Fibroblast of lung (primary cell): ENCODE results near the gene ODF2. TPM values are rescaled to one million over a fixed set of nuclear protein-coding genes. Genes with fewer than 3 reads are reported as not detected.

Experiments
- DNase-seq, 2 donors: peaks; one replicate each; pipeline versions ENCODE4 v3.0.0 to v3.0.0-alpha.2; 2010; ENCODE audit warnings: low read depth in 2 of 2
- H2AFZ ChIP-seq: 2 replicates; pipeline ENCODE4 v1.5.1; 2012; ENCODE audit warnings: low read length, control low read depth, inconsistent platforms
- H3K27ac ChIP-seq: 2 replicates; pipeline ENCODE4 v1.5.1; 2011; ENCODE audit warnings: low read length, control low read depth; ENCODE audit not compliant: insufficient read depth
- H3K27me3 ChIP-seq: 2 replicates; pipeline ENCODE4 v1.5.1; 2011; ENCODE audit warnings: mild to moderate bottlenecking, low read length; ENCODE audit not compliant: control insufficient read depth, insufficient read depth
- H3K36me3 ChIP-seq: 2 replicates; pipeline ENCODE4 v1.5.1; 2011; ENCODE audit warnings: low read length; ENCODE audit not compliant: control insufficient read depth, insufficient read depth
- H3K4me1 ChIP-seq: 2 replicates; pipeline ENCODE4 v1.5.1; 2011; ENCODE audit warnings: low read length; ENCODE audit not compliant: control insufficient read depth, insufficient read depth; ENCODE audit errors: extremely low read depth
- H3K4me2 ChIP-seq: 2 replicates; pipeline ENCODE4 v1.5.1; 2011; ENCODE audit warnings: low read length, control low read depth; ENCODE audit not compliant: insufficient read depth; ENCODE audit errors: extremely low read depth
- H3K4me3 ChIP-seq, 4 experiments: fragments of 200-600 bp in 1 of 4; sonication (generic) in 1 of 4; replicated peaks in 1 of 4; 2 replicates each; pipeline ENCODE4 v1.5.1; 2011 to 2016; ENCODE audit warnings: low read length in 4 of 4, low read depth in 3 of 4, mild to moderate bottlenecking in 3 of 4, control low read depth in 2 of 4, inconsistent platforms in 1 of 4, mixed read lengths in 1 of 4; ENCODE audit not compliant: insufficient read depth in 1 of 4; ENCODE audit errors: control extremely low read depth in 1 of 4
- H3K79me2 ChIP-seq: 2 replicates; pipeline ENCODE4 v1.5.1; 2012; ENCODE audit warnings: mild to moderate bottlenecking, low read length, inconsistent platforms; ENCODE audit not compliant: control insufficient read depth, insufficient read depth
- H3K9ac ChIP-seq: 2 replicates; pipeline ENCODE4 v1.5.1; 2011; ENCODE audit warnings: mild to moderate bottlenecking, low read length, control low read depth; ENCODE audit not compliant: insufficient read depth
- H3K9me3 ChIP-seq: 2 replicates; pipeline ENCODE4 v1.5.1; 2012; ENCODE audit warnings: low read depth, low read length; ENCODE audit not compliant: control insufficient read depth, insufficient read depth
- H4K20me1 ChIP-seq: 2 replicates; pipeline ENCODE4 v1.5.1; 2011; ENCODE audit warnings: low read length; ENCODE audit not compliant: control insufficient read depth, insufficient read depth; ENCODE audit errors: extremely low read depth
- CTCF ChIP-seq, 2 donors: IDR thresholded peaks in 1 of 2; conservative IDR thresholded peaks in 1 of 2; 1 replicate in 1 of 2; 2 replicates in 1 of 2; pipeline ENCODE4 v1.5.1; 2011 to 2012; ENCODE audit warnings: low read length in 2 of 2, control low read depth in 1 of 2, inconsistent platforms in 1 of 2, low read depth in 1 of 2, mild to moderate bottlenecking in 1 of 2
- EZH2 ChIP-seq: IDR thresholded peaks from 2 replicates; pipeline ENCODE4 v1.5.1; 2012; ENCODE audit warnings: low read length, control low read depth, mild to moderate bottlenecking; ENCODE audit errors: missing control alignments
- polyA plus RNA-seq, 2 donors: library from polyadenylated mRNA; depleted of rRNA in 1 of 2; stranded (reverse) in 1 of 2; unstranded in 1 of 2; fragments of >200 nt; gene quantifications; 2 replicates each; pipeline ENCODE4 v1.2.1, GENCODE V29; 2011 to 2012; ENCODE audit warnings: missing spikeins in 1 of 2
- total RNA-seq: library from RNA; depleted of rRNA; stranded (reverse); fragments of >200 nt; gene quantifications from 2 replicates; pipeline ENCODE4 v1.2.1, GENCODE V29; 2014

ODF2 gene
- total and polyA plus RNA-seq, 2 donors (not counting 1 experiment from before 2014, with no cell fraction given), result 10.2 to 20.6 TPM

GRCh38 chr9:128479262-128479661, 23.5 kb downstream of the ODF2 start:
- H3K27ac ChIP-seq, result no peak overlapping the region
- DNase-seq, result no peak
- peaks cover 2% of the 10 kb centered on the region for H3K36me3 ChIP-seq
- no peak overlapping the region for H3K4me2 ChIP-seq
- no peaks in the 10 kb centered on the region for H3K9me3 ChIP-seq
- H2AFZ ChIP-seq, result no peak overlapping the region
- no peak overlapping the region for H3K9ac ChIP-seq
- no peaks in the 10 kb centered on the region for H3K27me3 ChIP-seq
- H3K4me1 ChIP-seq, result no peaks in the 10 kb centered on the region
- H3K79me2 ChIP-seq, result no peaks in the 10 kb centered on the region
- H3K4me3 ChIP-seq, result no peak overlapping the region
- TF ChIP-seq EZH2 (no peak), CTCF (conservative IDR thresholded peaks at IDR 0.05 in 1 of 2, IDR thresholded peaks at IDR 0.05 in 1 of 2; ENCODE audit: low read depth in 1 of 2, low read length in 2 of 2) (no peak)
- H4K20me1 ChIP-seq, result no peaks in the 10 kb centered on the region

GRCh38 chr9:128481561-128481960, 25.8 kb downstream of the ODF2 start:
- DNase-seq, result no peak
- Histone ChIP-seq H3K9ac (no peak overlapping the region), H3K79me2 (no peaks in the 10 kb centered on the region), H2AFZ (no peak overlapping the region), H4K20me1 (no peaks in the 10 kb centered on the region), H3K27me3 (no peaks in the 10 kb centered on the region), H3K4me3 (no peak overlapping the region), H3K4me2 (no peak overlapping the region), H3K9me3 (no peaks in the 10 kb centered on the region), H3K4me1 (no peaks in the 10 kb centered on the region), H3K27ac (no peak overlapping the region), H3K36me3 (peaks cover 6% of the 10 kb centered on the region)
- TF ChIP-seq EZH2 (no peak), CTCF (conservative IDR thresholded peaks at IDR 0.05 in 1 of 2, IDR thresholded peaks at IDR 0.05 in 1 of 2; ENCODE audit: low read depth in 1 of 2, low read length in 2 of 2) (no peak)

GRCh38 chr9:128482186-128482585, 26.4 kb downstream of the ODF2 start:
- TF ChIP-seq EZH2 (no peak), CTCF (conservative IDR thresholded peaks at IDR 0.05 in 1 of 2, IDR thresholded peaks at IDR 0.05 in 1 of 2; ENCODE audit: low read depth in 1 of 2, low read length in 2 of 2) (no peak)
- no peak for DNase-seq
- no peaks in the 10 kb centered on the region for H4K20me1 ChIP-seq
- H3K36me3 ChIP-seq, result peaks cover 6% of the 10 kb centered on the region
- H3K9me3 ChIP-seq, result no peaks in the 10 kb centered on the region
- H3K9ac ChIP-seq, result no peak overlapping the region
- no peaks in the 10 kb centered on the region for H3K4me1 ChIP-seq
- no peak overlapping the region for H3K27ac ChIP-seq
- H2AFZ ChIP-seq, result no peak overlapping the region
- no peaks in the 10 kb centered on the region for H3K79me2 ChIP-seq
- no peaks in the 10 kb centered on the region for H3K27me3 ChIP-seq
- H3K4me2 ChIP-seq, result no peak overlapping the region
- H3K4me3 ChIP-seq, result no peak overlapping the region
